Endodermal cell (in vitro differentiated cells): ENCODE data around the gene KCNQ4. TPM values are rescaled to one million over a fixed set of nuclear protein-coding genes. Genes with fewer than 3 reads are reported as not detected.

Experiments used
- DNase-seq: peaks from one replicate; pipeline ENCODE4 v3.0.0-alpha.2; 2017
- H3K27ac ChIP-seq: 2 replicates; pipeline ENCODE4 v1.5.1; 2013; ENCODE audit warnings: mild to moderate bottlenecking, low read depth, low read length, moderate library complexity
- H3K27me3 ChIP-seq: 2 replicates; pipeline ENCODE4 v1.6.1; 2013; ENCODE audit warnings: mild to moderate bottlenecking, low read length, moderate library complexity; ENCODE audit not compliant: insufficient read depth, control insufficient read depth, poor library complexity, severe bottlenecking
- H3K36me3 ChIP-seq: 2 replicates; pipeline ENCODE4 v1.7.0; 2013; ENCODE audit warnings: mild to moderate bottlenecking, low read length, moderate library complexity; ENCODE audit not compliant: control insufficient read depth, insufficient read depth
- H3K4me1 ChIP-seq: one replicate; pipeline ENCODE4 v1.7.0; 2013; ENCODE audit warnings: low read length; ENCODE audit not compliant: control insufficient read depth, insufficient read depth
- H3K4me3 ChIP-seq: 2 replicates; pipeline ENCODE4 v1.5.1; 2013; ENCODE audit warnings: mild to moderate bottlenecking, low read length, moderate library complexity
- H3K9ac ChIP-seq: 2 replicates; pipeline ENCODE4 v1.6.1; 2013; ENCODE audit warnings: mild to moderate bottlenecking, low read length, moderate library complexity; ENCODE audit not compliant: poor library complexity, severe bottlenecking; ENCODE audit errors: extremely low read depth
- H3K9me3 ChIP-seq: 2 replicates; pipeline ENCODE4 v1.6.1; 2013; ENCODE audit warnings: mild to moderate bottlenecking, low read length, moderate library complexity; ENCODE audit not compliant: control insufficient read depth
- H3K27ac Mint-ChIP-seq: 2 replicates; pipeline ENCODE4 v1.8.0; 2020; ENCODE audit warnings: mixed read lengths
- H3K27me3 Mint-ChIP-seq: 2 replicates; pipeline ENCODE4 v1.8.0; 2021; ENCODE audit warnings: mild to moderate bottlenecking, mixed read lengths; ENCODE audit not compliant: insufficient read depth
- H3K36me3 Mint-ChIP-seq: 2 replicates; pipeline ENCODE4 v1.8.0; 2020; ENCODE audit warnings: low read depth, mixed read lengths
- H3K4me1 Mint-ChIP-seq: 2 replicates; pipeline ENCODE4 v1.8.0; 2020; ENCODE audit warnings: mixed read lengths
- H3K4me3 Mint-ChIP-seq: 2 replicates; pipeline ENCODE4 v1.8.0; 2020; ENCODE audit warnings: mild to moderate bottlenecking, moderate library complexity, mixed read lengths
- H3K9me3 Mint-ChIP-seq: 2 replicates; pipeline ENCODE4 v1.8.0; 2020; ENCODE audit warnings: mild to moderate bottlenecking, mixed read lengths
- WGBS, 2 experiments: methylation state at CpG; one replicate each; pipeline versions ENCODE4 v1.1.5 to v1.1.7; 2013; ENCODE audit warnings: missing lambda C conversion rate in 2 of 2, mixed read lengths in 1 of 2; ENCODE audit not compliant: insufficient coverage in 1 of 2, insufficient read length in 1 of 2; 5-methylcytosine and 5-hydroxymethylcytosine counted together
- total RNA-seq, 2 donors: library from RNA; stranded (reverse); fragmentation: NEBNext Ultra II Directional in 1 of 2; extraction: Animal tissue kit (Norgen Biotek cat#: 25700) in 1 of 2; gene quantifications; 2 replicates in 1 of 2; 3 replicates in 1 of 2; pipeline ENCODE4 v1.2.1, GENCODE V29; 2021
- TF ChIP-seq, protein P1 (sequence below): fragments of 200-600 bp; sonication (generic); conservative IDR thresholded peaks from 2 replicates; pipeline ENCODE4 v1.5.0; 2021; ENCODE audit warnings: antibody characterized with exemption, mild to moderate bottlenecking

KCNQ4 gene
- total RNA-seq, 2 donors from 2014 or later, result 0.22 to 0.88 TPM

DNA sequence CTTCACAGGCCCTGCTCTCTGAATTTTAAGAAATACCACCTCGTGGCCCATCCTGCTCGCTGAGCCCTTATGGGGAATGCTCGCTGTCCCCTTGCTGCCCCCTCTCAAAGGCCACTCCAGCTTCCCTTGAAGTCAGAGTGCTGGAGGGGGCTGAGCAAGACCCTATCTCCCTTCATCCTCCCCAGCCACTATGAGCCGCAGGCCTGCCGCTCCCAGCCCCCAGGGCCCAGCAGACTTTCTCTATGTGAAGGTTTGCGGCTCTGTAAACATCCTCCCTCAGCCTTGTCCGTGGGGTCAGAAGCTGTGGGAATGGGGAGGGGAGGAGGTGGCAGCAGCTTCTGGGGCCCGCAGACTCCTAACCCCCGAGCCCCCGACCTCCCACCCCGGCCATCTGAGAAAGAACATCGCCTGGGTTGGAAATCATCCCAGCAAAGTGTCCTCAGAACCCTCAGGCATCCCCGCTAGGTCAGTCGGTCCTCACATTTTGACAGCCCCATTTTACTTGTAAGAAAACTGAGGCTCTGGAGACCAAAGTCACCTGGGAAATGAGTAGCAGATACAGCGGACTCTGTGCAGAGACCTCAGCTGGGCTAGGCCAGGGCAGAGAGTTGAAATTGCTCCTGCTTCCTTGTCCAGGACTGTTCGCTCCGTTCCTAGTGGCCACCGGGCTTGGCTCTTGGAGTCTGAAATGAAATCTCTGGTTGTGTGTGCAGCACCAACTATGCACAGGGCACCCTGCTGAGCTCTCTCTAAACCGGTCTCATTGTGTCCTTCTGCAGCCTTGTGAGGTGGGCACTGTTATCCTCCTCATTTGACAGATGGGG lies 4.4 kb downstream of the KCNQ4 start:
- Mint-ChIP-seq H3K9me3 (no peaks in the 10 kb centered on the region), H3K36me3 (no peaks in the 10 kb centered on the region), H3K27ac (peak overlapping the region; percentile 58), H3K4me1 (peaks cover 10% of the 10 kb centered on the region), H3K4me3 (no peak overlapping the region), H3K27me3 (peaks cover 54% of the 10 kb centered on the region)
- H3K36me3 ChIP-seq, result no peaks in the 10 kb centered on the region
- H3K27me3 ChIP-seq, result peaks cover 29% of the 10 kb centered on the region
- H3K27ac ChIP-seq, result no peak overlapping the region
- H3K9ac ChIP-seq, result no peak overlapping the region
- TF ChIP-seq, protein P1, sequence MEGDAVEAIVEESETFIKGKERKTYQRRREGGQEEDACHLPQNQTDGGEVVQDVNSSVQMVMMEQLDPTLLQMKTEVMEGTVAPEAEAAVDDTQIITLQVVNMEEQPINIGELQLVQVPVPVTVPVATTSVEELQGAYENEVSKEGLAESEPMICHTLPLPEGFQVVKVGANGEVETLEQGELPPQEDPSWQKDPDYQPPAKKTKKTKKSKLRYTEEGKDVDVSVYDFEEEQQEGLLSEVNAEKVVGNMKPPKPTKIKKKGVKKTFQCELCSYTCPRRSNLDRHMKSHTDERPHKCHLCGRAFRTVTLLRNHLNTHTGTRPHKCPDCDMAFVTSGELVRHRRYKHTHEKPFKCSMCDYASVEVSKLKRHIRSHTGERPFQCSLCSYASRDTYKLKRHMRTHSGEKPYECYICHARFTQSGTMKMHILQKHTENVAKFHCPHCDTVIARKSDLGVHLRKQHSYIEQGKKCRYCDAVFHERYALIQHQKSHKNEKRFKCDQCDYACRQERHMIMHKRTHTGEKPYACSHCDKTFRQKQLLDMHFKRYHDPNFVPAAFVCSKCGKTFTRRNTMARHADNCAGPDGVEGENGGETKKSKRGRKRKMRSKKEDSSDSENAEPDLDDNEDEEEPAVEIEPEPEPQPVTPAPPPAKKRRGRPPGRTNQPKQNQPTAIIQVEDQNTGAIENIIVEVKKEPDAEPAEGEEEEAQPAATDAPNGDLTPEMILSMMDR, result no peak
- no peak overlapping the region for H3K4me3 ChIP-seq
- no peaks in the 10 kb centered on the region for H3K9me3 ChIP-seq
- no peaks in the 10 kb centered on the region for H3K4me1 ChIP-seq
- DNase-seq, result no peak
- WGBS, 2 experiments, result 87 to 90% methylated on average over 10 to 19 of the region's 19 CpGs

DNA sequence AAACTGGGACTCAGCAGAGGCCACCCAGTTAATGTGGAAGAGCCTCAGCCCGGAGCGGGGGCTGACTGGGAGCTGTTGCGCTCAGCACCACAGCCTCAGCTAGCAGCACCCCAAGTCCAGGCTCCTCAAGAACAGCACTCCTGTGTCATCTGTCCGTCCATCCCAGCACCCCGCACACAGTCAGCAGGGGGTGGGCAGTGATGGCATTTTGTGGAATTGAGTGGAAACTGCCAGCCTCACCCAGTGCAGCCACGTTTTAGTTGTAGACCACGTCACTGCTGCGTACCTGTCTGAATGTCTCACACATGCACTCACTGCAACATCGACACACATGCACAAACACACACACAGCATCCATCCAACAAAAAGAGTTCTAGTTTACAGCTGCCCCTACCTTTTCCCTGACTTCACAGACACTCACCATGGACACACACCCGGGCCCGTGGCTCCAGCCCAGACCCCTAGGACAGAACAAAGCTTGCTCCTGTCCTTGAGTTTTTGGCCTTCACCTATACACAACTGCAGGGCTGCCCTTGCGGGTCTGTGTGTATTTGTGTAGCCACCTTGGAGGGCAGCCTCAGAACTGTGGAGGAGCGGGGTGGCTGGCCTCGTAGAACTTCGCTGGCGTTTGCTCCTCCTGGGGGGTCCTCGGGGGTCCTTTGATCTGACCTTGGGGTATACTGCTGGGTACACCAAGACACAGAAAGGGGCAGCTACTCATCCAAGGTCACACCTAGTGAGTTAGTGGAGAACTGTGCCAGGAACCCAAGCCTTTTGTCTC lies 5.2 kb downstream of the KCNQ4 start:
- Histone ChIP-seq H3K27me3 (peaks cover 24% of the 10 kb centered on the region), H3K4me3 (no peak overlapping the region), H3K9me3 (no peaks in the 10 kb centered on the region), H3K4me1 (no peaks in the 10 kb centered on the region), H3K9ac (no peak overlapping the region), H3K27ac (no peak overlapping the region), H3K36me3 (no peaks in the 10 kb centered on the region)
- no peak for DNase-seq
- no peak overlapping the region for H3K4me3 Mint-ChIP-seq
- 92% methylated on average over 15 to 17 of the region's 17 CpGs for WGBS, 2 experiments
- H3K36me3 Mint-ChIP-seq, result no peaks in the 10 kb centered on the region
- H3K4me1 Mint-ChIP-seq, result peaks cover 6% of the 10 kb centered on the region
- TF ChIP-seq, protein P1, result no peak
- peaks cover 52% of the 10 kb centered on the region for H3K27me3 Mint-ChIP-seq
- H3K9me3 Mint-ChIP-seq, result no peaks in the 10 kb centered on the region
- H3K27ac Mint-ChIP-seq, result no peak overlapping the region

DNA sequence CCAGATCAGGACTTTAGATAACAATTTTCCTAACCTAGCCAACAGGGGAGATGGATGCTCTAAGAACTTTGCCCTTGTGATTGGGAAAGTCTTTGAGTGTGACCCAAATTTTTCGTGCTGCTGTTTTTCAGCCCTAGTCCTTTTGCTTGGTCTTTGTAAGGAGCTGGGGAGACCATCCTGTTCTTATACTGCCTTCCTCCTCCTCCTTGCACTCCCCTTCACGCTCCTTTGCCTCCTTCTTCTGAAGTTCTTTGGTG lies 5.7 kb downstream of the KCNQ4 start:
- H3K9me3 Mint-ChIP-seq, result no peaks in the 10 kb centered on the region
- H3K9ac ChIP-seq, result no peak overlapping the region
- H3K9me3 ChIP-seq, result no peaks in the 10 kb centered on the region
- H3K4me1 Mint-ChIP-seq, result peaks cover 6% of the 10 kb centered on the region
- no peaks in the 10 kb centered on the region for H3K4me1 ChIP-seq
- 73 to 81% methylated on average over 1 to 2 of the region's 2 CpGs for WGBS, 2 experiments
- no peak overlapping the region for H3K27ac ChIP-seq
- H3K27me3 ChIP-seq, result peaks cover 22% of the 10 kb centered on the region
- no peak overlapping the region for H3K27ac Mint-ChIP-seq
- no peak for DNase-seq
- TF ChIP-seq, protein P1, result no peak
- H3K4me3 Mint-ChIP-seq, result no peak overlapping the region
- peaks cover 53% of the 10 kb centered on the region for H3K27me3 Mint-ChIP-seq
- no peaks in the 10 kb centered on the region for H3K36me3 Mint-ChIP-seq
- no peak overlapping the region for H3K4me3 ChIP-seq
- H3K36me3 ChIP-seq, result no peaks in the 10 kb centered on the region
